Liver (tissue), 9 donors: ENCODE data around the gene OR2V1. TPM values are rescaled to one million over a fixed set of nuclear protein-coding genes. Genes with fewer than 3 reads are reported as not detected.

Experiments
- DNase-seq: peaks from one replicate; pipeline ENCODE4 v3.0.0-alpha.2; 2017; ENCODE audit warnings: low spot score
- H3K27ac ChIP-seq, 2 donors: one replicate each; pipeline ENCODE4 v1.7.0; 2013; ENCODE audit warnings: inconsistent platforms in 2 of 2, low read length in 2 of 2, control low read depth in 1 of 2, low read depth in 1 of 2, mild to moderate bottlenecking in 1 of 2
- H3K27me3 ChIP-seq, 4 donors: one replicate each; pipeline versions ENCODE4 v1.6.1 to v1.7.0; 2013; ENCODE audit warnings: low read length in 3 of 4, inconsistent platforms in 1 of 4, mild to moderate bottlenecking in 1 of 4, moderate library complexity in 1 of 4; ENCODE audit not compliant: control insufficient read depth in 4 of 4, insufficient read depth in 4 of 4
- H3K36me3 ChIP-seq, 4 donors: one replicate each; pipeline versions ENCODE4 v1.6.1 to v1.7.0; 2013; ENCODE audit warnings: low read length in 3 of 4, mild to moderate bottlenecking in 3 of 4, low read depth in 1 of 4, moderate library complexity in 1 of 4; ENCODE audit not compliant: control insufficient read depth in 4 of 4, insufficient read depth in 3 of 4
- H3K4me1 ChIP-seq, 4 donors: one replicate each; pipeline versions ENCODE4 v1.6.1 to v1.7.0; 2013; ENCODE audit warnings: low read length in 3 of 4, mild to moderate bottlenecking in 3 of 4, moderate library complexity in 1 of 4; ENCODE audit not compliant: control insufficient read depth in 4 of 4, insufficient read depth in 4 of 4
- H3K4me3 ChIP-seq, 3 donors: one replicate each; pipeline versions ENCODE4 v1.6.1 to v1.7.0; 2013; ENCODE audit warnings: low read length in 3 of 3, control low read depth in 1 of 3, low read depth in 1 of 3, mild to moderate bottlenecking in 1 of 3
- H3K9ac ChIP-seq, 2 donors: one replicate each; pipeline ENCODE4 v1.7.0; 2013; ENCODE audit warnings: low read length in 2 of 2, mild to moderate bottlenecking in 2 of 2, moderate library complexity in 2 of 2, control low read depth in 1 of 2, low read depth in 1 of 2
- H3K9me3 ChIP-seq, 4 donors: one replicate each; pipeline versions ENCODE4 v1.6.1 to v1.7.0; 2013; ENCODE audit warnings: low read length in 3 of 4; ENCODE audit not compliant: control insufficient read depth in 4 of 4
- ATF3 ChIP-seq: IDR thresholded peaks from 2 replicates; pipeline ENCODE4 v1.6.1; 2016; ENCODE audit warnings: antibody characterized with exemption
- CTCF ChIP-seq: fragments of 150-350 bp; IDR thresholded peaks from 2 replicates; pipeline ENCODE4 v1.5.1; 2017; ENCODE audit warnings: improper control_type of control experiment, low read depth, low read length; ENCODE audit not compliant: missing input control
- EGR1 ChIP-seq, 2 donors: IDR thresholded peaks; 2 replicates each; pipeline ENCODE4 v1.6.1; 2016 to 2018; ENCODE audit warnings: antibody characterized with exemption in 2 of 2, low read depth in 2 of 2
- FOXA1 ChIP-seq: IDR thresholded peaks from 2 replicates; pipeline ENCODE4 v1.6.1; 2016; ENCODE audit warnings: antibody characterized with exemption
- FOXA2 ChIP-seq: IDR thresholded peaks from 2 replicates; pipeline ENCODE4 v1.6.1; 2016; ENCODE audit warnings: antibody characterized with exemption
- GABPA ChIP-seq, 2 donors: IDR thresholded peaks in 1 of 2; conservative IDR thresholded peaks in 1 of 2; 2 replicates each; pipeline ENCODE4 v1.6.1; 2016; ENCODE audit warnings: antibody characterized with exemption in 2 of 2, mild to moderate bottlenecking in 1 of 2, moderate library complexity in 1 of 2
- HNF4A ChIP-seq, 2 donors: conservative IDR thresholded peaks; 2 replicates each; pipeline ENCODE4 v1.6.1; 2016; ENCODE audit warnings: antibody characterized with exemption in 2 of 2, mild to moderate bottlenecking in 2 of 2
- HNF4G ChIP-seq: IDR thresholded peaks from 2 replicates; pipeline ENCODE4 v1.6.1; 2016; ENCODE audit warnings: antibody characterized with exemption
- JUND ChIP-seq, 2 donors: IDR thresholded peaks; 2 replicates each; pipeline ENCODE4 v1.6.1; 2016; ENCODE audit warnings: antibody characterized with exemption in 2 of 2
- MAX ChIP-seq: IDR thresholded peaks from 2 replicates; pipeline ENCODE4 v1.6.1; 2016; ENCODE audit warnings: antibody characterized with exemption
- NR2F2 ChIP-seq: IDR thresholded peaks from 2 replicates; pipeline ENCODE4 v1.6.1; 2016; ENCODE audit warnings: antibody characterized with exemption
- RAD21 ChIP-seq, 2 donors: IDR thresholded peaks; 2 replicates each; pipeline ENCODE4 v1.6.1; 2016; ENCODE audit warnings: antibody characterized with exemption in 2 of 2, mild to moderate bottlenecking in 2 of 2
- REST ChIP-seq: IDR thresholded peaks from 2 replicates; pipeline ENCODE4 v1.6.1; 2016; ENCODE audit warnings: antibody characterized with exemption, mild to moderate bottlenecking
- RXRA ChIP-seq, 2 donors: IDR thresholded peaks; 2 replicates each; pipeline ENCODE4 v1.6.1; 2017 to 2018; ENCODE audit warnings: antibody characterized with exemption in 2 of 2, mild to moderate bottlenecking in 1 of 2
- SP1 ChIP-seq: IDR thresholded peaks from 2 replicates; pipeline ENCODE4 v1.6.1; 2018; ENCODE audit warnings: antibody characterized with exemption, mild to moderate bottlenecking
- TAF1 ChIP-seq: conservative IDR thresholded peaks from 2 replicates; pipeline ENCODE4 v1.6.1; 2016; ENCODE audit warnings: antibody characterized with exemption, mild to moderate bottlenecking
- YY1 ChIP-seq: IDR thresholded peaks from 2 replicates; pipeline ENCODE4 v1.6.1; 2016; ENCODE audit warnings: antibody characterized with exemption, mild to moderate bottlenecking
- WGBS: extraction: QIAGEN DNeasy Blood & Tissue Kit; methylation state at CpG from one replicate; pipeline ENCODE4 v1.1.7; 2013; 5-methylcytosine and 5-hydroxymethylcytosine counted together
- polyA plus RNA-seq, 2 donors: library from polyadenylated mRNA; stranded (reverse) in 1 of 2; unstranded in 1 of 2; fragments of 200-250 nt in 1 of 2; fragments of >200 nt in 1 of 2; fragmentation: Nextera tagmentation in 1 of 2; extraction: Ambion mirVana in 1 of 2; gene quantifications; one replicate each; pipeline versions ENCODE4 v1.2.1 to v1.2.3, GENCODE V29; 2013 to 2015
- total RNA-seq, 2 donors: library from RNA; depleted of rRNA; stranded (reverse); fragments of >200 nt; gene quantifications; one replicate each; pipeline ENCODE4 v1.2.3, GENCODE V29; 2014
- TF ChIP-seq, protein P1 (sequence below): IDR thresholded peaks from 2 replicates; pipeline ENCODE4 v1.6.1; 2016; ENCODE audit warnings: antibody characterized with exemption
- donor health status: healthy.
- donor health status: healthy.
- donor health status: healthy.
- donor health status: healthy.
- donor health status: healthy.

The OR2V1 gene
- total and polyA plus RNA-seq, 4 donors = not detected

DNA sequence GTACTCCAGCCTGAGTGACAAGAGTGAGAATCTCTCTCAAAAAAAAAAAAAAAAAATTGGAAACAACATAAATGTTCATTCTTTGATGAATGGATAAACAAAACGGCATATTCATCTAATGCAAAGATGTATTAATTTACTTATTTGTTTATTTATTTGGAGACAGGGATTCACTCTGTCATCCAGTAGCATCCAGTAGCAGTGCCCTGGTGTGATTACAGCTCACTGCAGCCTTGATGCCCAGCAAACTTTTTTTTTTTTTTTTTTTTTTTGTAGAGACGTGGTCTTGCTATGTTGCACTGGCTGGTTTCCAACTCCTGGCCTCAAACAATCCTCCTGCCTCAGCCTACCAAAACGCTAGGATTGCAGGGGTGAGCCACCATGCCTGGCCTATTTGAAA lies 40.8 kb upstream of the OR2V1 start:
- H3K4me3 ChIP-seq = no peak overlapping the region
- H3K9ac ChIP-seq = no peak overlapping the region
- peaks cover 0 to 3% (median 0%) of the 10 kb centered on the region in 4 donors for H3K4me1 ChIP-seq
- WGBS = 47% methylated on average over 3 of the region's 3 CpGs
- no peaks in the 10 kb centered on the region for H3K36me3 ChIP-seq
- no peak overlapping the region for H3K27ac ChIP-seq
- H3K9me3 ChIP-seq = peaks cover 0 to 1% (median 0%) of the 10 kb centered on the region in 4 donors
- TF ChIP-seq FOXA2 (no peak), YY1 (no peak), FOXA1 (no peak), RAD21 (IDR thresholded peaks at IDR 0.05) (no peak), CTCF (no peak), HNF4A (conservative IDR thresholded peaks at IDR 0.05) (no peak), ATF3 (no peak), REST (no peak), JUND (IDR thresholded peaks at IDR 0.05) (no peak), EGR1 (IDR thresholded peaks at IDR 0.05; ENCODE audit: low read depth in 2 of 2) (no peak), GABPA (IDR thresholded peaks at IDR 0.05 in 1 of 2, conservative IDR thresholded peaks at IDR 0.05 in 1 of 2) (no peak), RXRA (IDR thresholded peaks at IDR 0.05) (no peak), SP1 (no peak), MAX (no peak), NR2F2 (no peak), HNF4G (no peak), TAF1 (no peak)
- TF ChIP-seq, protein P1, sequence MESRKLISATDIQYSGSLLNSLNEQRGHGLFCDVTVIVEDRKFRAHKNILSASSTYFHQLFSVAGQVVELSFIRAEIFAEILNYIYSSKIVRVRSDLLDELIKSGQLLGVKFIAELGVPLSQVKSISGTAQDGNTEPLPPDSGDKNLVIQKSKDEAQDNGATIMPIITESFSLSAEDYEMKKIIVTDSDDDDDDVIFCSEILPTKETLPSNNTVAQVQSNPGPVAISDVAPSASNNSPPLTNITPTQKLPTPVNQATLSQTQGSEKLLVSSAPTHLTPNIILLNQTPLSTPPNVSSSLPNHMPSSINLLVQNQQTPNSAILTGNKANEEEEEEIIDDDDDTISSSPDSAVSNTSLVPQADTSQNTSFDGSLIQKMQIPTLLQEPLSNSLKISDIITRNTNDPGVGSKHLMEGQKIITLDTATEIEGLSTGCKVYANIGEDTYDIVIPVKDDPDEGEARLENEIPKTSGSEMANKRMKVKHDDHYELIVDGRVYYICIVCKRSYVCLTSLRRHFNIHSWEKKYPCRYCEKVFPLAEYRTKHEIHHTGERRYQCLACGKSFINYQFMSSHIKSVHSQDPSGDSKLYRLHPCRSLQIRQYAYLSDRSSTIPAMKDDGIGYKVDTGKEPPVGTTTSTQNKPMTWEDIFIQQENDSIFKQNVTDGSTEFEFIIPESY = no peak
- H3K27me3 ChIP-seq = peaks cover 4 to 19% (median 12%) of the 10 kb centered on the region in 4 donors
- DNase-seq = no peak
